Measurements from ENCODE around the gene STYK1.
"Not testable (repeated sequence)": the region's sequence is repeated elsewhere in the genome, so short reads cannot be mapped to it uniquely, and the experiment has no call there.

STYK1 gene

DNA sequence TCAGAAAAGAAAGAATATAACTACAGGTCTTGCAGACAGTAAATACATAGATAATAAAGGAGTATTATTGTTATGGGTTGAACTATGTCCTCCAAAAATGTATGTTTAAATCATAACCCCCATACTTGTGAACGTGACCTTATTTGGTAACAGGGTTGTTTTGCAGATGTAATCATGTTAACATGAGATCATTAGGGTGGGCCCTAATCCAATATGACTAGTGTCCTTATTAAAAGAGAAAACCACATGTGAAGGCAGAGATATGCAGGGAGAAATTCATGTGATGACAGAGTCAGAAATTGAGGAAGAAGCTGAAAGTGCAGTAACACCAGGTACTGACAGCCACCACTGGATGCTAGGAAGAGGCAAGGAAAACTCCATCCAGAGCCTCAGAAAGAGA, 89.4 kb downstream of the STYK1 start:
- H3K4me3 ChIP-seq, result no peak overlapping the region
- H3K27ac ChIP-seq, result no peak overlapping the region

DNA sequence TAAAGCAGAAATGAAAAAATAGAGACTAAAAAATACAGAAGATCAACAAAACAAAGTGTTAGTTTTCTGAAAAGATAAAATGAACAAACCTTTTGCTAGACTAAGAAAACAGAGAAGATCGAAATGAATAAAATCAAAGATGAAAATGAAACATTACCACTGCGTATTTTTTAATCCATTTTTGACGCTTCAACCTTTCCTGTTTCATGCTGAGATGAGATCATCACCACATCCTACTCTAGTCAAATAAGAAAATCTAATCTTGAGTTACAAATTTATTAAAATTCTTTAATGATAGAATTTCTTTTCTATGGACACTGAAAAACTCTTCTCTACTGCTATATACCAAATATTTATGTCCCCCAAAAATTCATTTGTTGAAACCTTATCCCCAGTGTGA, 91.1 kb downstream of the STYK1 start:
- H3K4me3 ChIP-seq, result no peak overlapping the region

DNA sequence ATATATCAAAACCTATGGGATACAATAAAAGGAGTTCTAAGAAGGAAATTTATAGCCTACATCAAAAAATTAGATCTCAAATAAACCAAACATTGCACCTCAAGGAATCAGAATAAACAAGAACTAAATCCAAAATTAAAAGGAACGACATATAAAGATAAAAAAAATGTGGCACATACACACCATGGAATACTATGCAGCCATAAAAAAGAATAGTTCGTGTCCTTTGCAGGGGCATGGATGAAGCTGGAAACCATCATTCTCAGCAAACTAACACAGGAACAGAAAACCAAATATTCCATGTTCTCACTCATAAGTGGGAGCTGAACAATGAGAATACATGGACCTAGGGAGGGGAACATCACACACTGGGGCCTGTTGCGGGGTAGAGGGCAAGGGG, 91.7 kb downstream of the STYK1 start:
- not testable (repeated sequence) for H3K27ac ChIP-seq, H3K4me3 ChIP-seq

More for the DNA sequence above, 91.1 kb downstream of the STYK1 start:
- H3K27ac ChIP-seq, result no peak overlapping the region

DNA sequence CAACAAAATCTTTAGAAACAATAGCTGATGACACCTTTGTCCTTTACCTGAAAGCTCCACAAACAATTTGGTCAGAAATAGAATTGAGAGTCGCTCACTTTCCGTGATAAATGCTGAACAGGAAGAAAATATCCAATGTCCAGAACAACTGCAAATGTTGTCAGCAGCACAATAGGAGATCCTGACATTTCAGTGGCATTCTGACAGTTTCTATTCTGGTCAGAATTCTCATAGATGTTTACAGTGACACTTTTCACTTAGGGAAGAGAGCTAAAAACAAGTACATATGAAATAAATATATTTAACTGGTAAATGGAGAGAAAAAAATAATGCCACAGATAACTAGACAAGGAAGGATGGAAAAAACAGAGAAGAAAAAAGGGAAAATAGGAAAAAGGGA, 99.5 kb downstream of the STYK1 start:
- H3K27ac ChIP-seq, result no peak overlapping the region

DNA sequence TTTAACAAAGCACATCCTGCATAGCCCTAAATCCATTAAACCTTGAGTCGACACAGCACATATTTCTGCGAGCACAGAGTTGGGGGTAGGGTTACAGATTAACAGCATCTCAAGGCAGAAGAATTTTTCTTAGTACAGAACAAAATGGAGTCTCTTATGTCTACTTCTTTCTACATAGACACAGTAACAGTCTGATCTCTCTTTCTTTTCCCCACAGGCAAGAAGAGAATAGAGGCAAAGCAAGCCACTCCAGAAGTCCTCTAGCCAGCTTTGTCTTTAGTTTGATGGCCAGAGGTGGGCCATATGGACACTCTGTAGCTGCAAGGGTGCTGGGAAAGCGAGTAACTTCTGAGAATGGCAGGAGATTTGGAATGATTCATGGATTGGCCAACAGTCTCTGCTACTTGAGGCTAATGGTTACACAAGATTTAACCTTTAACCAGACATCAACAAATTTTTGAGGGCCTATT, 101.8 kb downstream of the STYK1 start:
- H3K27ac ChIP-seq, H3K4me3 ChIP-seq: not testable (repeated sequence)

More for the DNA sequence above, 99.5 kb downstream of the STYK1 start:
- no peak overlapping the region for H3K4me3 ChIP-seq

DNA sequence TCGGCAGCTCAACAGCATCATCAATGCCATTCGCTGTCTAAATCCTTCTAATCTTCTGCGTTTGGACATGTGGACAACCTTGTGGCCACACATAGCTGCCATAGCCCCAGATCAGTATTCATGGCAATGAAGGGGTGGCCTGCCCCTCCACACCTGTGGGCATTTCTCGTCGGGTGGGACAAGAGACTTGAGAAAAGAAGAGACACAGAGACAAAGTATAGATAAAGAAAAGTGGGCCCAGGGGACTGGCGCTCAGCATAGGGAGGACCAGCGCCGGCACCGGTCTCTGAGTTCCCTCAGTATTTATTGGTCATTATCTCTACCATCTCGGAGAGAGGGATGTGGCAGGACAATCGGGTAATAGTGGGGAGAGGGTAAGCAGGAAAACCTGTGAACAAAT, 102.7 kb downstream of the STYK1 start:
- H3K4me3 ChIP-seq, result no peak overlapping the region
- H3K27ac ChIP-seq, result no peak overlapping the region
